Activated CD8-positive, alpha-beta memory T cell treated with anti-CD3 and anti-CD28 coated beads, Interleukin-2, amount 50 U/mL, for 1 hour (primary cell): ENCODE measurements around the gene VPS13A.
"Not testable (repeated sequence)": the region's sequence is repeated elsewhere in the genome, so short reads cannot be mapped to it uniquely, and the experiment has no call there.

Experiments
- DNase-seq: peaks from one replicate; pipeline ENCODE4 v3.0.0-alpha.2; 2020; ENCODE audit errors: extremely low read depth

VPS13A gene

GRCh38 chr9:77188242-77188641 is 10.9 kb downstream of the VPS13A start:
- DNase-seq: no peak

DNA sequence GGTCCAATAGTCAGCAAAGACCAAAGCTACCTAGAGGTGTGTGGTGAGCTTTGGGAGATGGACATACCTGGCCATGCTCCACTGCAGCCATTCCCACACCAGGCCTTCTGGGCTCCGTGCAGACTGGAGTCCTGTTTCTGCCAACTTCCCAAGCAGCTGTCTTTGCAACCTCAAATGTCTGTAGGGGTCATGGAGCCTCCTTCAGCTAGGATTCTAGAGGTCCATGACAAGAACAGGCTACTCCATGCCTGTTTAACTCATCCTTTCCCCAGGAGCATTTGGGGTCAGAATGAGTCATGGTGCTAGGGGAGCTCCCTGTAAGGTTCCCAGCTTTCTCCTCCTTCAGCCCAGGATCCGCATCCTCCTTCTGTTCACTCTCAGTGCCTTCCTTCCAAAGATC is 17.1 kb downstream of the VPS13A start:
- DNase-seq: no peak

GRCh38 chr9:77210116-77210515 is 32.8 kb downstream of the VPS13A start:
- DNase-seq: no peak

- no peak for DNase-seq
Measured at GRCh38 chr9:77211561-77211960, 34.2 kb downstream of the VPS13A start.

- no peak for DNase-seq
Measured at GRCh38 chr9:77212801-77213200, 35.5 kb downstream of the VPS13A start.

DNA sequence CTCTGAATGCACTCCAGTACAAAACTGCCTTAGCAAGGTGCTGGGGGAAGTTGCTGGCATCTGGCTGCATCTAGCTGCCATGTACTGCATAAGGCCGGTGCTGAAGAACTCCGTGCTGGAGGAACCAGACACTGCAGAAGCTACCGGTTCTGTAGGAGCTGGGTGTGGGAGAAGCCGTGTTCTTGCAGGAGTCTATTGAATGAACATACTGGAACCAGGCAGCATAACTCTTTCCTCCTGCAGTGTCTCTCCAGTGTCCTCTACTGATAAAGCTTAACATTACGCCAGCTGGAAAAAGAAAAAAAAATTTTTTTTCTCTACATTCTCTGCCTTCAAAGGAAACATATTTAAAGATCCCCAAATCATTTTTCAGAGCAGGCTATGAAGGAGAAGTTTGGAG is 38.5 kb downstream of the VPS13A start:
- no peak for DNase-seq

GRCh38 chr9:77218612-77219011 is 41.3 kb downstream of the VPS13A start:
- no peak for DNase-seq

- no peak for DNase-seq
Measured at GRCh38 chr9:77221431-77221830, 44.1 kb downstream of the VPS13A start.

DNA sequence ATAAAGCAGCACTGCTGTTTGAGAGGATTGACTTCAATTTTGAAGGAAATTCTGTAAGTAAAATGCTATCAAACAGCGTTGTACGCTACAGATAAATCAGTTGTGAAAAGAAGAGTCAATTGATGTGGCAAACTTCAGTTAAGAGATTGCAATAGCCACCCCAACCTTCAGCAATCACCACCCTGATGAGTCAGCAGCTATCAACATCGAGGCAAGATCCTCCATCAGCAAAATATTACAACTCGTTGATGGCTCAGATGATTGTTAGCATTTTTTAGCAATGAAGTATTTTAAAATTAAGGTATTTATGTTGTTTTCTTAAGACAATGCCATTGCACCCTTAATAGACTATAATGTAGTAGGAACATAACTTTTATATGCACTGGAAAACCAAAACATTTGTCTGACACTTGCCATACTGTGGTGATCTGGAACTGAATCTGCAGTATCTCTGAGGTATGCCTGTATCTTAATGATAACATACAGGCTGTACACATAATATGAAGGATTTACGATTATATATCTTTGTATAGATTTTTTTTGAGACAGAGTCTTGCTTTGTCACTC is 47.5 kb downstream of the VPS13A start:
- DNase-seq: no peak

GRCh38 chr9:77236693-77237092 is 59.4 kb downstream of the VPS13A start:
- DNase-seq: no peak

DNA sequence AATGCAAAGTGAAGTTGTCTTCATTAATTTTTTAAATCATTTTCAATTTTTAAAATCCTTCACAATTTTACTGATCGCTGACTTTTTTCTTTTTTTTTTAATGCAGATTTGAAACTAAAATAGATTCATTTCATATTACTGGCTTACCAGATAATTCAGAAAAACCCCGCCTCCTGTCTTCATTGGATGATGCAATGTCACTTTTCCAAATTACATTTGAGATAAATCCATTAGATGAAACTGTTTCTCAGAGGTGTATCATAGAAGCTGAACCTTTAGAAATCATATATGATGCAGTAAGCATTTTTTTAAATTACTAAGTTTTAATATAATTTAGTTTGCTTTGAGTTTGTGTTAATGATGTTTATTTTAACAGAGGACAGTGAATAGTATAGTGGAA is 60.6 kb downstream of the VPS13A start:
- no peak for DNase-seq

DNA sequence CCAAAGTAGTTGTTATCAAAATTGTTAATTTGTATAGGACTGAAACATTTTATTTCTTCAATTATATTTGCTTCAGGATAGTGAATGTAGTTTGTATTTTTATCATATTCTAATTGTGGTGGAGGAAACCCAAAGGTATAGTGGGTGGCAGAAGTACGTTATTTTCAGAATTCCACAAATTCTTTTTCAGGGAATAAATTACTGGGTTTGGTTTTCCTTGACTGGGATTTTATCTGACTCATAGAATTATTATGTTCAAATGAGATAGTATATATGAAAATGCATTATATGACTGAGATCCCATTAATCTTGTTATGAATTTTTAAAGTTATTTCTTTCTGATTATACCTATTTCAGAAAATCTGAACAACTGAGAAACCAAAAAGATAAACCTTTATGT is 73.7 kb downstream of the VPS13A start:
- DNase-seq: no peak

DNA sequence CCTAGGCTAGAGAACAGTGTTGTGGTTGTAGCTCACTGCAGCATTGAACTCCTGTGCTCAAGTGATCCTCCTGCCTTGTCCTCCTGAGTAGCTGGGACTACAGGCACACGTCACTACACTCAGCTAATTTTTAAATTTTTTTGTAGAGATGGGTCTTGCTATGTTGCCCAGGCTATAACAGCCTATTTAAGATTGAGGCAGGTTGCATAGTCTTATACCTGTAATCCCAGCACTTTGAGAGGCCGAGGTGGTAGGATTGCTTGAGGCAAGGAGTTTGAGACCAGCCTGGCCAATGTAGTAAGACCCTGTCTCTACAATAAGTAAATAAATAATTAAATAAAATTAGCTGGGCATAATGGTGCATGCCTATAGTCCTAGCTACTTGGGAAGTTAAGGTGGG is 79.9 kb downstream of the VPS13A start:
- no peak for DNase-seq

DNA sequence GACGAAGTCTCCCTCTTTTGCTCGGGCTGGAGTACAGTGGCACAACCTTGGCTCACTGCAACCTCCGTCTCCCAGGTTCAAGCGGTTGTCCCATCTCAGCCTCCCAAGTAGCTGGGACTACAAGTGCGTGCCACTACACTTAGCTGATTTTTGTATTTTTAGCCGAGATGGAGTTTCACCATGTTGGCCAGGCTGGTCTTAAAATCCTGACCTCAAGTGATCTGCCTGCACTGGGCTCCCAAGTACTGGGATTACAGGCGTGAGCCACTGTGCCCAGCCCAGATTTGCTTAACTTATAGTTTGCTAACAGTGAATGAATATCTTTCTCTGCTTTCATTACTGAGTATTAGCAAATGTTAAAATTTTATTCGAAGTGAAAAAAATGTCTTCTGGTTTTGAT is 84.3 kb downstream of the VPS13A start:
- DNase-seq: no peak

DNA sequence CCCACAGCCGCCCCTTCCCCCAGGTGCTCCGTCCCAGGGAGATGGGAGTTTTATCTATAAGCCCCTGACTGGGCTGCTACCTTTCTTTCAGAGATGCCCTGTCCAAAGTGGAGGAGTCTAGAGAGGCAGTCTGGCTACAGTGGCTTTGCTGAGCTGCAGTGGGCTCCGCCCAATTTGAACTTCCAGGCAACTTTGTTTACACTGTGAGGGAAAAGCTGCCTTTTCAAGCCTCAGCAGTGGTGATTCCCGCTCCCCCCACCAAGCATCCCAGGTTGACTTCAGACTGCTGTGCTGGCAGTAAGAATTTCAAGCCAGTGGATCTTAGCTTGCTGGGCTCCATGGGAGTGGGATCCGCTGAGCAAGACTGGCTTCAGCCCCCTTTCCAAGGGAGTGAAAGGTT is 90.4 kb downstream of the VPS13A start:
- not testable (repeated sequence) for DNase-seq

- DNase-seq: no peak
Measured at GRCh38 chr9:77271023-77271690, 93.8 kb downstream of the VPS13A start.

DNA sequence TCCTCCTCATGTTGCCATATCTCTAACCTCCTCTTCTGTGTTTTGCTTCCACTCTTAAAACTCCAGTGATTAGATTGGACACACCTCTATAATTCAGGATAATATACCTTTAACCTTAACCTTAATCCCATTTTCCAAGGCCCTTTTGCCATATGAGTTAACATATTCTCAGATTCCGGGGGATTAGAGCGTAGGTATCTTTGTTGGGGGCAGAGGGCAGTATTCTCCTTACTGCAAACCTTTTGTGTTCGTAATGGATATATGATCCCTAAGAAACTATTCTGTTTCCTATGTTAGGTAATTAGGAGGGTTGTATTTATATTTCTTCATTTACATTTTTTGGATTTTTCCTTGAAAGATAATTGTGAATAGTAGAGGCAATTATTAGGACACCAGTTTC is 99.5 kb downstream of the VPS13A start:
- no peak for DNase-seq

DNA sequence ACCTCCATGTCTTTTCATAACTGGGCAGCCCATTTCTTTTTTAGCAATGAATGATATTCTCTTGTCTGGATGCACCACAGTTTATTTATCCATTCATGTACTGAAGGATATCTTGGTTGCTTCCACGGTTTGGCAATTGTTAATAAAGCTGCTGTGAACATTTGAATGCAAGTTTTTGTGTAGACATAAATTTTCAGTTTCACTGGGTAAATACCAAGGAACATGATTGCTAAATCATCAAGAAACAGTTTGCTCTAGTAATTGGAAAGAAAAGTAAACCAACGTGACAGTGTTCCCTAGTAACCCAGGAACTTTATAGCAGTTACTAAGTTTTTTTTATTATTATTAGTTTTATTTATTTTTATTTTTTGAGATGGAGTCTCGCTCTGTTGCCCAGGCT is 100.4 kb downstream of the VPS13A start:
- no peak for DNase-seq

DNA sequence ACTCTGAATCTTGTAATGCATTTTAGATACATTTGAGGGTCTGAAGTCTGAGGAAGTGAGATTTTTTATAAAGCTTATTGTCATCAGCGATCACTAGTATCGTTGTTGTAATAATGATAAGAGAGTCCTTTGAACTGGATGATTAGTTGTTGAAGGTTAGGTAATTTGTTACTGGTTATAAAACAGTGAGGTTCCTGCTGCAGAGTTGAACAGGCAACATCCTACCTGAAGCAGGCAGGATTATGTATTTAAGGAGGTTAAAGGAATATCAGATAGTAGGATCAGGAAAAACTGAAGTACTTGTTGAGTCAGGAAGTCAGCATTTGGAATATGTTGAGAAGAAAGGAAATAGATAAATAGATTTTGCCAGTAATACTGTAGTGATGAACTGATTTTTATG is 106.7 kb downstream of the VPS13A start:
- no peak for DNase-seq

DNA sequence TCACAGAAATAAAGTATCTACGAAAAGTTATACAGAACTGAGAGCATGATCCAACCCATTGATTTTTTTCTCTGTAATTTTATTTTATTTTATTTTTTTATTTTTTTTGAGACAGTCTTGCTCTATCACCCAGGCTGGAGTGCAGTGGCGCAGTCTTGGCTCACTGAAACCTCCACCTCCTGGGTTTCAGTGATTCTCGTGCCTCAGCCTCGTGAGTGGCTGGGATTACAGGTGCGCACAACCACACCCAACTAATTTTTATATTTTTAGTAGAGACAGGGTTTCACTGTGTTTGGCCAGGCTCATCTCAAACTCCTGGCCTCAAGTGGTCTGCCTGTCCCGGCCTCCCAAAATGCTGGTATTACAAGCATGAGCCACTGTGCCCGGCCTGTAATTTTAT is 107.3 kb downstream of the VPS13A start:
- no peak for DNase-seq

GRCh38 chr9:77290373-77290772 is 113.0 kb downstream of the VPS13A start:
- DNase-seq: no peak

DNA sequence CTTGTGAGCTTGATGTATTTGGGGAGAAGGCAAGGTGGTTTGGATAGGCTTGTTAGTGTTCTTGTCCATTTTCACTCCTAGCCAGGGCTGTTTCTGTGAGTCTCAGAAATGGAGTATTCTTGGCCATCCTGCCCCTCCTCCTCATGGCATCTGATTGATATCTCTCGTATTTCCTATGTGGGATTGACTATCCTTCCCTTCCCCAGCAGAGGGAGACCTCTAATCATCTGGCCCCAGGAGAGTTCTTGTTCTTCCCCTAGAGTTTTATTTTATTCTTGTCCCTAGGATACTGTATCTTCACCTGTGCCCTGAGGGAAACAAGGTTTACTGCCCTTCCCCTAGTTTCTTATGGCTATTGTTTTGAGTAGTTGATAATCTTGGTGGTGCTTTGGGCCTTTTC is 114.4 kb downstream of the VPS13A start:
- DNase-seq: no peak

DNA sequence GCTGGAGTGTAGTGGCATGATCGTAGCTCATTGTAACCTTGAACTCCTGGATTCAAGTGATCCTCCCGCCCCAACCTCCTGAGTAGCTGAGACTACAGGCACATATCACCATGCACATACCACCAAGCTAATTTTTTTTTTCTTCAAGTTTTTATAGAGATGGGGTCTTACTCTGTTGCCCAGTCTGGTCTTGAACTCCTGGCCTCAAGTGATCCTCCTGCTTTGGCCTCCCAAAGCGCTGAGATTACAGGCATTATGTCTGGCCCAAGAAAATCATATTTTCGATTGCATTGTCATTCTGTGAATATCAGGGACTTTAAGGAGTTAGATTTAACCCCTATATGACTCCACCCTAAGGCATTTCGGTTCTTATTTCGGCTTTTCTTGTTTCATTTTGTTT is 116.6 kb downstream of the VPS13A start:
- no peak for DNase-seq

- no peak for DNase-seq
Measured at GRCh38 chr9:77304543-77304942, 127.2 kb downstream of the VPS13A start.
